ENCODE data around the gene FIZ1. TPM values are rescaled to one million over a fixed set of nuclear protein-coding genes. Genes with fewer than 3 reads are reported as not detected.

The FIZ1 gene
- total RNA-seq, 1 experiment from 2014 or later = 21.5 TPM

DNA sequence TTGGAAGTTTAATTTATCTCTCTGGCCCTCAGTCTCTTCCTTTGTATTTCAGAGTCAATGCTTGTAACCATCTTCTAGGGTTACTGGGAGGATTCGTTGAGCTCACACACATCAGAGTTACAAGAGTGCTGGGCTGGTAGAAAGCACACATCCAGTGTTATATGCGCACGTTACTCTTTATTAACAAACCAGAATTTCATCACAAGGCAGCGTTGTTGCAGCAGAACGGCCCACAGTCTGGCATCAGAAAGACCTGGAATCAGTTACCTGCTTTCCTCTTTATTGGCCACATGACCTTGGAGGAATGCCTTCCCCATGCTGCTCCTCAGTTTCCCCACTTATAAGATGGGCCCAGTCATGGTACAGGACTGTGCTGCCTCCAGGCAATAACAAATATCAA is 10.0 kb upstream of the FIZ1 start:
- Mint-ChIP-seq H3K4me1 (peaks cover 17 to 19% of the 10 kb centered on the region in 2 experiments), H3K27ac (no peak overlapping the region; a peak in 1 of 7 replicates), H3K4me3 (no peak overlapping the region), H3K27me3 (ENCODE audit: low read depth) (no peaks in the 10 kb centered on the region), H3K36me3 (ENCODE audit: insufficient read depth in 1 of 3, low read depth in 3 of 3) (peaks cover 14 to 38% (median 24%) of the 10 kb centered on the region in 3 experiments), H3K9me3 (no peaks in the 10 kb centered on the region)
- H2BK5ac ChIP-seq (ENCODE audit: insufficient read length, low read length) = no peak overlapping the region
- no peak overlapping the region for H3K9ac ChIP-seq (ENCODE audit: extremely low read depth, insufficient read length, low read length)
- H3K56ac ChIP-seq (ENCODE audit: insufficient read length, low read depth, low read length) = no peak overlapping the region
- no peak overlapping the region for H3K18ac ChIP-seq (ENCODE audit: insufficient read length, low read depth, low read length)
- H4K5ac ChIP-seq (ENCODE audit: insufficient read length, low read depth, low read length) = no peak overlapping the region
- no peak overlapping the region for H3K27ac ChIP-seq (ENCODE audit: insufficient read length, low read depth, low read length)
- H2BK15ac ChIP-seq (ENCODE audit: low read depth, low read length) = no peak overlapping the region
- no peak overlapping the region for H3K23ac ChIP-seq (ENCODE audit: insufficient read length, low read depth, low read length)
- H2BK120ac ChIP-seq (ENCODE audit: low read depth, low read length, poor library complexity, severe bottlenecking) = no peak overlapping the region
- H4K20me1 ChIP-seq (ENCODE audit: control insufficient read depth, insufficient read depth, insufficient read length) = no peaks in the 10 kb centered on the region
- H3K14ac ChIP-seq (ENCODE audit: insufficient read depth, low read length) = no peak overlapping the region
- no peaks in the 10 kb centered on the region for H3K27me3 ChIP-seq (ENCODE audit: insufficient read depth, low read length)
- no peak overlapping the region for H2BK12ac ChIP-seq (ENCODE audit: insufficient read length, low read depth, low read length)
- no CpG with 5 or more reads among the region's 5 CpGs for WGBS (ENCODE audit: extremely low coverage, insufficient read length, low lambda C conversion rate)
- no peak overlapping the region for H3K4ac ChIP-seq (ENCODE audit: low read depth, low read length)
- no peak overlapping the region for H3K4me2 ChIP-seq (ENCODE audit: insufficient read depth, insufficient read length, low read length)
- H3K23me2 ChIP-seq (ENCODE audit: insufficient read length, low read depth, low read length, poor library complexity, severe bottlenecking) = peaks cover 8% of the 10 kb centered on the region
- H3K9me3 ChIP-seq (ENCODE audit: control insufficient read depth, low read depth, low read length) = no peaks in the 10 kb centered on the region
- H3K79me2 ChIP-seq (ENCODE audit: insufficient read depth, low read length) = peaks cover 1% of the 10 kb centered on the region; the same call in 1 of the 2 replicates
- H2AK5ac ChIP-seq (ENCODE audit: insufficient read length, low read length) = no peak overlapping the region
- H4K8ac ChIP-seq (replicated peaks; ENCODE audit: insufficient read length, low read depth, low read length) = no peak overlapping the region
- no peak overlapping the region for H4K91ac ChIP-seq (ENCODE audit: insufficient read length, low read depth, low read length)
- no peak for DNase-seq
- peaks cover 4% of the 10 kb centered on the region for H3K79me1 ChIP-seq (ENCODE audit: insufficient read depth, low read depth, low read length, poor library complexity, severe bottlenecking)
- H2AFZ ChIP-seq (ENCODE audit: low read length) = no peak overlapping the region
- H3K4me1 ChIP-seq (ENCODE audit: insufficient read depth, low read length) = 0 out of 2 replicates have a peak, but pooled peaks cover 3% of the 10 kb centered on the region
- TF ChIP-seq, protein P1, sequence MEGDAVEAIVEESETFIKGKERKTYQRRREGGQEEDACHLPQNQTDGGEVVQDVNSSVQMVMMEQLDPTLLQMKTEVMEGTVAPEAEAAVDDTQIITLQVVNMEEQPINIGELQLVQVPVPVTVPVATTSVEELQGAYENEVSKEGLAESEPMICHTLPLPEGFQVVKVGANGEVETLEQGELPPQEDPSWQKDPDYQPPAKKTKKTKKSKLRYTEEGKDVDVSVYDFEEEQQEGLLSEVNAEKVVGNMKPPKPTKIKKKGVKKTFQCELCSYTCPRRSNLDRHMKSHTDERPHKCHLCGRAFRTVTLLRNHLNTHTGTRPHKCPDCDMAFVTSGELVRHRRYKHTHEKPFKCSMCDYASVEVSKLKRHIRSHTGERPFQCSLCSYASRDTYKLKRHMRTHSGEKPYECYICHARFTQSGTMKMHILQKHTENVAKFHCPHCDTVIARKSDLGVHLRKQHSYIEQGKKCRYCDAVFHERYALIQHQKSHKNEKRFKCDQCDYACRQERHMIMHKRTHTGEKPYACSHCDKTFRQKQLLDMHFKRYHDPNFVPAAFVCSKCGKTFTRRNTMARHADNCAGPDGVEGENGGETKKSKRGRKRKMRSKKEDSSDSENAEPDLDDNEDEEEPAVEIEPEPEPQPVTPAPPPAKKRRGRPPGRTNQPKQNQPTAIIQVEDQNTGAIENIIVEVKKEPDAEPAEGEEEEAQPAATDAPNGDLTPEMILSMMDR (conservative IDR thresholded peaks at IDR 0.05) = no peak
- H2BK20ac ChIP-seq (ENCODE audit: low read depth, low read length, poor library complexity, severe bottlenecking) = no peak overlapping the region
- no peak overlapping the region for H3T11ph ChIP-seq (ENCODE audit: low read length)
